ENCODE data around the gene EVI5.
A peak's percentile ranks its signal among the peaks of the same experiment; 100 is the strongest.

EVI5 gene

GRCh38 chr1:92509619-92510018 is 275.3 kb downstream of the EVI5 start:
- DNase-seq (ENCODE audit: low read depth) = no peak

GRCh38 chr1:92505015-92505692 is 279.8 kb downstream of the EVI5 start:
- no peak for DNase-seq (ENCODE audit: low read depth)

GRCh38 chr1:92504291-92505014 is 280.5 kb downstream of the EVI5 start:
- no peak for DNase-seq (ENCODE audit: low read depth)

GRCh38 chr1:92503926-92504285 is 281.0 kb downstream of the EVI5 start:
- no peak for DNase-seq (ENCODE audit: low read depth)

DNA sequence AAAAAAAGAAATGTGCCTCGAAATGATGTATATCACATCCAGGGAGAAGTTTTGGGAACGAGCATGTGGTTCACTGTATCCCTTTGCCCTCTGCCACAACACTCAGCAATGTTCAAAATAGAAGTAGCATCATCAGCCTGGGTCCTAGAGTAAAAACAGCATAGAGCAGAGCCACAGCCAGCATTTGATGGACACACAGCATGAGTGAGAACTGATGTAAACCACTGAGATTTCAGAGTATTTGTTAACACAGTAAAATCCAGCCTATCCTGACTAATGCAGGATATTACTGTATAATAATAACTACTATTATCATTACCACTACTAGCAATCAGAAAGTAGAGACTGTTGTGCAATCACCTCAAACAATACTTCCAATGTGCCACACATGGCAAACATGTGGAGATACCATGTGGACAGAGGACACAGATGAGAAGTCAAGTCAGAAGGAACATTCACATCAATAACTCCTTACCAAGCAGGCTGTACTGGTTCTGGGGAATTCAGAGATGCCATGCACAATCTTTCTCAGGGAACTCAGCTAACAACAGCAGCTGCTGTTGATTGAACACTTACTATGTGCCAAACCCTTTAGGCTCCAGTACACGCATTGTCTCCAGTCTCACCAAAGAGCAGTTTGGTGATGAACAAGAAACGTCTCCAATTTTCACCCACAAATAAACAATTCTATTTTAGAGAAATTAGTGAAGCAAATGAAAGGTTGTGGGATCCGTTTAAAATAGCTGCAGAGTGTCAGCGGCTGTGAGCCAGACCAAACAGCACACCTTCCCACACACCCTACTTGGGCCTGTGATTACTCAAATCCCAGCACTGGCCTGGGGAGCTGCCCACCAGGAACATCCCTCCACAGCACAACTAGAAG is 281.6 kb downstream of the EVI5 start:
- DNase-seq (ENCODE audit: low read depth) = no peak

DNA sequence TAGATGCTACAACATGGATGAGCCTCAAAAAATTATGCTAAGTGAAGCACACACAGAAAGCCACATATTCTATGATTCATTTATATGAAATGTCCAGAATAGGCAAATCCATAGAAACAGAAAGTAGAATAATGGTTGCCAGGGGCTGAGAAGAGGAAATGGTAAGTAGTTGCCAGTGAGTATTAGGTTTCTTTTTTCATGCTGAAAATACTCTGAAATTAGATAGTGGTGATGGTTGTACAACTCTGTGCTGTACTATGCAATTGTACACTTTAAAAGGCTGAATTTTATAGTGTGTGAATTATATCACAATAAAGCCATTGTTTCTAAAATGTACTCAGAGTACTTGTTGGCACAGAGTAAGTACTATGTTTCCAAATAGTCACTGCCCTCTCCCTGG is 282.7 kb downstream of the EVI5 start:
- no peak for DNase-seq (ENCODE audit: low read depth)

DNA sequence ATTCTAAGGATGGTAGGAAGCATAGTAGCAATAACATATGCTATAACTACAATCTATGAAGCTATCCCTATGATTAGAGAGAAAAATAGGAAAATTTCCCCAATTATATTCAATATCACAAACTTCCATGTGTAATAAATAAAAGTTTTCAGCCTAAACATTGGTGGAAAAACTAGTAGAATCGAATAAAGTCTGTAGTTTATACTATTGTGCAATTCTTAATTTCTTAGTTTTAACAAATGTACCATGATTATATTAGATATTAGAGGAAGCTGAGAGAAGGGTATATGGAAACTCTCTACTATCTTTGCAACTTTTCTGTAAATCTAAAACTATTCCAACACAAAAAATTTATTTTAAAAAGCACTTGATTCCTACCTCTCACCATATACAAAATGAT is 284.4 kb downstream of the EVI5 start:
- DNase-seq (ENCODE audit: low read depth) = no peak

GRCh38 chr1:92495392-92496063 is 289.4 kb downstream of the EVI5 start:
- DNase-seq (ENCODE audit: low read depth) = no peak

- no peak for DNase-seq (ENCODE audit: low read depth)
Measured at GRCh38 chr1:92494485-92495141, 290.3 kb downstream of the EVI5 start.

DNA sequence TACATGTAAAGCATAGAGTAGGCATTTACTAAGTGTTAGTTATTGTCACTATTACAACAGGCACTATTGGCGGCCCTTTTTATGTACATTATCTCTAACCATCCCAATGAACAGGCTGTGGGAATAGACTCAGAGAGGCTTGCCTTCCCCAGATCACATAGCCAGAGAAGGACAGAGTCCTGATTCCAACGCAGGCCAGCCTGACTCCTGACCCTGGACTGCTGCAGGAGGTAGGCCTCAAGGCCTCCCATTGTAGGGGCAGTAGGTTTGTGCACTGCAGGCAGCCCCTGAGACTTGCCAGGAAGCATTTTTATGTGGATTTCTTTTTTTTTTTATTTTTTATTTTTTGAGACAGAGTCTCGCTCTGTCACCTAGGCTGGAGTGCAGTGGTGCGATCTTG is 291.8 kb downstream of the EVI5 start:
- no peak for DNase-seq (ENCODE audit: low read depth)

GRCh38 chr1:92488832-92489231 is 296.1 kb downstream of the EVI5 start:
- DNase-seq (ENCODE audit: low read depth) = no peak

GRCh38 chr1:92488416-92488815 is 296.5 kb downstream of the EVI5 start:
- DNase-seq (ENCODE audit: low read depth) = no peak

- no peak for DNase-seq (ENCODE audit: low read depth)
Measured at GRCh38 chr1:92487078-92487605, 297.8 kb downstream of the EVI5 start.

DNA sequence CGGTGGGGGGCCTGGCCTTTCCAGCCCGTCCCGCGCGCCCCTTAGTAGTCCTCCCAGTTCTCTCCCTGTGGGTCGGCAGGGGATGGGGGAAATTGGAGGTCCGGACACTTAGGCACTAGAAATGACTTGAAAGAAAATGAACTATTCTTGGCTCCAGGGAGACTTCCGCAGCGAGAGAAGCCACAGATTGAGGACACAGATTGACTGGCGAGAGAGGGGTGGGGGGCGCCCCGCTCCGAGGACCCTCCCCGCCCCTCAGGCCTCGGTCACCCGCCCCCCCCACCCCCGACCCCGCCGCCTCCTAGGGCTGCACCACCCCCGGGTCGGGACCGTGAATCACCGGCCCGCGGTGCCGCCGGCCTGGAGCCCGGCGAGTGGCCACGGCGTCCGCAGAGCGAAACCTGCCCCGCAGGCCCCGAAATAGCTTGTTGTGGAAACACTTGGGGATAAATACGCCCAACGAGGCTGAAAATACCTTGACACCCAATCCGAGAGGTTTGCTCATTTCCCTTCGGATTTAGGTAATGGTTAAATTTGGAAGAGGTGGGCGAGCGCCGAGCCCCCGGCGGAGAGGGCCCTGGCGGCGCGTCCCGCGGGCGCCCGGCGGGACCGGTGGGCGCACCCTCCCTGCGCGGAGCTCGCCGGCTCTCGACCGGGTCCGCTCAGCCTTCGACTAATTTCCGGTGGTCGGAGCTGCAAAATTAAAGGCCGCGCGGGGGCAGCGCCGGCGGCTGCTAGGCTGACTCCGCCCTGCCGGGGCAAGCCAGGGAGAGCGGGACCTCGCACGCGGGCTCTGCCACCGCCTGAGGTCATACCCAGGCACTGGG is 298.4 kb downstream of the EVI5 start, which contains the start of gene GFI1:
Gene GFI1, minus strand, starts transcription at position 675 of the 827 bp plus-strand sequence. CDS start 3,438 bp downstream, outside the sequence.
- peak; percentile 67 for DNase-seq (ENCODE audit: low read depth)

DNA sequence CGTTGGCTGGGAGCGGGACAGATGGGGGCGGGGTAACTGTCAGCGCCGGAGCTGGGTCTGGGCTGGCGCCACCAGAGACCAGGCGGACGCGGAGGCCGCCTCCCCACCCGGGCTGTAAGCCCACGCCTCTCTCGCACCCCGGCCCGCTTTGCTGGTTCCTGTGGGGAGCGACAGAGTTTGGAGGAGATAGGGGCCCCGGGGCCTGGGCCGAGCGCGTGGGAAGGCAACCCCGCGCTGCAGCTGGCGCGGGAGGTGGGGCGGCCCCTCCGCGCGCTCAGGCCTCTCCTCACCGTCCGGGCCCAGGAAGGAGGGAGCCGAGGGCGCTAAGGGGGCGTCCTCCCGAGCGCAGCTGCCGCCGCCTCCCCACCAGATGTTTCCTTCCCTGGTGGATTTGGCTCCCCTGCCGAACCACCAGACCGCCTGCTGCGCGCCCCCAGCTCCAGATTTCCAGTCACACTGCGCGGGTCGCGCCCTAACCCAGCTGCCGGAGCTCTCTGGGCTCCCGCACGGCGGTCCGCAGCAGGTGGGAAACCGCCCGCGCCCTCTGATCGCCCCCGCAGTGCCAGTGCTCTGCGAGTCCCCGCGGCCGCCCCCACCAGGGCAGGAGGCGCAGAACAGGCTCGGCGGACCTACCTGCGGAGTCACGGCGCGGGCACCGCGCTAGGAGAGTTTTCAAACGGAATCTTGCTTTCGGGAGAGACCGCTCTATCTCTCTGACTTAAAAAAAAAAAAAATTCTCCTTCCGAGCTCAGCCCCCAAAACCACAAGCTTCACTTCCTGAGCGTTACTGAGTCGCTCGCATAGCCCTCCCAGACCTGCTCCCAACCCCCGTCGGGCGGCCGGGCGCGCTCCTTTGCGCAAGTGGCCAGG is 299.3 kb downstream of the EVI5 start:
- DNase-seq (ENCODE audit: low read depth) = peak; percentile 83

GRCh38 chr1:92484472-92485380 is 300.2 kb downstream of the EVI5 start:
- peak; percentile 71 for DNase-seq (ENCODE audit: low read depth)

- peak; percentile 58 for DNase-seq (ENCODE audit: low read depth)
Measured at GRCh38 chr1:92483610-92484471, 301.1 kb downstream of the EVI5 start.

All from stimulated activated CD8-positive, alpha-beta memory T cell treated with anti-CD3 and anti-CD28 coated beads, Interleukin-12 subunit alpha, Interleukin-12 subunit beta, amount 100 ng/mL, for 4 hours (primary cell).